ENCODE measurements around the gene OLIG2.

OLIG2 gene

DNA sequence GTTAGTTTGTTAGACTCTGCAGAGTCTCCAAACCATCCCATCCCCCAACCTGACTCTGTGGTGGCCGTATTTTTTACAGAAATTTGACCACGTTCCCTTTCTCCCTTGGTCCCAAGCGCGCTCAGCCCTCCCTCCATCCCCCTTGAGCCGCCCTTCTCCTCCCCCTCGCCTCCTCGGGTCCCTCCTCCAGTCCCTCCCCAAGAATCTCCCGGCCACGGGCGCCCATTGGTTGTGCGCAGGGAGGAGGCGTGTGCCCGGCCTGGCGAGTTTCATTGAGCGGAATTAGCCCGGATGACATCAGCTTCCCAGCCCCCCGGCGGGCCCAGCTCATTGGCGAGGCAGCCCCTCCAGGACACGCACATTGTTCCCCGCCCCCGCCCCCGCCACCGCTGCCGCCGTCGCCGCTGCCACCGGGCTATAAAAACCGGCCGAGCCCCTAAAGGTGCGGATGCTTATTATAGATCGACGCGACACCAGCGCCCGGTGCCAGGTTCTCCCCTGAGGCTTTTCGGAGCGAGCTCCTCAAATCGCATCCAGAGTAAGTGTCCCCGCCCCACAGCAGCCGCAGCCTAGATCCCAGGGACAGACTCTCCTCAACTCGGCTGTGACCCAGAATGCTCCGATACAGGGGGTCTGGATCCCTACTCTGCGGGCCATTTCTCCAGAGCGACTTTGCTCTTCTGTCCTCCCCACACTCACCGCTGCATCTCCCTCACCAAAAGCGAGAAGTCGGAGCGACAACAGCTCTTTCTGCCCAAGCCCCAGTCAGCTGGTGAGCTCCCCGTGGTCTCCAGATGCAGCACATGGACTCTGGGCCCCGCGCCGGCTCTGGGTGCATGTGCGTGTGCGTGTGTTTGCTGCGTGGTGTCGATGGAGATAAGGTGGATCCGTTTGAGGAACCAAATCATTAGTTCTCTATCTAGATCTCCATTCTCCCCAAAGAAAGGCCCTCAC, at the start of gene OLIG2:
Gene OLIG2 (plus strand): TSS at position 447 of the 954 bp plus-strand sequence. CDS start 928 bp downstream, outside the sequence.
- ATAC-seq (no peak), DNase-seq (peak; percentile 23)

DNA sequence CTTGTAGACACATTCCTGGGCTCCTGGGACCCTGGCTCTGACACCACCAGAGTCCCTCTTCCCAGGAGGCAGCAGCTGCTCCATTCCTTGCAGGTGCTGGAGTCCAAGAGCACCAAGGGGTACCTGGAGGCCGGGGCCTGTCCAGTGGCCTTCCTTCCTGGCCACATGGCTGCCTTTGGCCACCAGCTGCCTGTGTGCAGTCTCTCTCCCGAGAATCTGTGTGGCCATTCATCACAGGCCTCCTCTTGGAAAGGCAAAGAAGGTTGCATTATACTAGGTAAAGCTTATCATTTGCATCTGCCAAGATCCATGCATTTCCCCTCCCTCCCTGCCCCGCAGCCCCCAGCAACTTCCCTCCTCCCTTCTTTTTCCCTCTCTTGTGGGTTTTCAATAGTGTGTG, 48.9 kb upstream of the OLIG2 start:
- DNase-seq (no peak), ATAC-seq (no peak)

DNA sequence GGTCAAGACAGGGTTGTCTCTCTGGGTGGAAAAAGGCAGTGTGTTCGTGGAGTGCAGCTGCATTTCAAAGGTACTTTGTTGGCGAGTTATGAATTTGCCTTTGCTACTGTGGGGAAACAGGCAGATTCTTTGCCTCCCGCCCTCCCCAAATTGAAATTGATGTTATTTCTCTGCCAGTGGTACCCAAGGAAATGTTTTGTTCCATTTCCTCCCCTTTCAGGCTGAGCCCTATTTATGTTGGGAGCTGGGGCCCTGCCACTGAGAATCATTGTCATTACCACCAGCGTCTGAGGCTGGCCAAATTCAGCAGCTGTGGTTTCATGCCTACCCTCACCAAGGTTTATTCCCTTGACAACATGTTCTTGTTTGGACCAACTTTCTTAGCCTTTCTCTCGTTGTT, 48.5 kb upstream of the OLIG2 start:
- DNase-seq: no peak
- no peak for ATAC-seq

DNA sequence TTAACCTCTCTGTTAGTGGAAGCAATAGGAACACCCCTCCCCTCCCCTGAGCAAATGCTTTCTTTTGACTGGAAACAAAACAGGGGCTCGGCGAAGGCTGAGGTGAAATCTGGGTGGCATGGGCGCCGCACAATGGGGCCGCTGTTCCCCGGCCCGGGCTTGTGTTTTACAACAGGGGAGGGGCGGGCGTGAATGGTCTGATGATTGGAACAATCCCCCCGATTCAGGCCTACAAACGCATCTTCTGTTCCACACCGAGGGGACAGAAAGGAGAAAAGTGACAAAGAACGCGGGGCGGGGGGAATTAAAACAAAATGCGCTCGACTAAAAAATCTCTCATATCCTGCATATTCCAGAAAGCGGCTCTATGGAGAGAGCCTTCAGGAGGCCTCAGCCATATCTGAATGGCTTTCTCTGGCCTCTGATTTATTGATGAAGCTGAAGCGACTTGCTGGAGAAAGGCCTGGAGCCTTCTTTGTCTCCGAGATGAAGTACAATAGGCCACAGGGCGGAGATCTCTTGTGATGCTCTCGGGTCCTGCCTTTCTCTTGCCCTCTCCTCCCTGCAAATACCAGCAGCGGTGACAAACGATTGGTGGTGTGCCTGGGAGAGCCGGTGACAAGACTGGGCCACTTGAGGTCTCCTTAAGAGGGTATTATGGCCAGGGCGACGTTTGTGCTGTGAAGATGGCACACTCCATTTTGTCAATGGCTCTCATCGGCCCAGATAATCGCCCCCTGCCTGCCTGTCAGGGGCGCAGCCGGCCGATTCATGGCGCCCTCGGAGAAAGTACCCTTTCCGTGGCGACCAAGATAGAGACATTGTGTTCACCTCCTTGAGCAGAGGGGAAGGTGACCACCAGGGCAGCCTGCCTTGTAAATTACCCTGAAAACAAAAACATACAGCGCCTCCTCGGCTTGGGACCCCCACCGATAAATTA, 47.1 kb upstream of the OLIG2 start:
- ATAC-seq (no peak), DNase-seq (no peak)

- ATAC-seq: no peak
- DNase-seq: no peak
Observed at GRCh38 chr21:32979598-32980268, 46.0 kb upstream of the OLIG2 start.

DNA sequence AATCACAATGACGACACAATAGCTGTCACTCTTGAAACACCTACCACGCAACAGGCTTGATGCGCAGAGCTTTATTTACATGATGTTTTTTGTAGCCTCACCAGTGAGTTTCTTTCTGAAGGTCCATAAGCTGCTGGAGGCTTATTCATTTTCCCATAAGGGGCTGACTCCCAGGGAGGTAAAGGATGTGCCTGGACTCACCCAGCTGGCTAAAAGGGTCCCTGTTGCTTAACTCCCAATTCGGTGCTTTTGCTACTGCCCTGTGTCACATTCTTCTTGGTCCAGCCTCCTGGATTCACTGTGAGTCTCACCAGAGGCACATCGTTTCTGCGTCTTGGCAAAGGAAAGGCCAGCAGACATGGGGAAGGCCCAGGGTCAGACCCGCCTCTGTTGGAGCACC, 44.6 kb upstream of the OLIG2 start:
- DNase-seq: no peak
- no peak for ATAC-seq

DNA sequence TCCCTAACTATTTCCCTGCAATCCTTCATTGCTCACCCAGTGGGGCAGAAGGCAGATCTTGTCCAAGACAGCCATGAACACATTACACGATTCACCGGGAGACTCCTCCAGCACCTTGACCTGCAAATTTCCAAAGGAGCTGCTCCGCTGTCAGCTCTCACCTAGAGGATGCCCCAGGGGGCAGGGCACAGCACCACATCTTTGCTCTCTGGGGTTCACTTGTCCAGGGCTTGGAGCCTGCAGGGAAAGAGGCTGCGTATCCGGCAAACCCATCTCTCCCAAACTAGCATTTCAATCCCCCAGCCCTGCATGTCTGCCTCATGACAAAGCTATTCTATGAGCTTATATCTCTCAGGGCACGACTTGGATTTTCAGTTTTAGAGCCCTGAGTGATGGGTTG, 35.1 kb upstream of the OLIG2 start:
- ATAC-seq (no peak), DNase-seq (no peak)

GRCh38 chr21:32991361-32991760, 34.4 kb upstream of the OLIG2 start:
- no peak for ATAC-seq
- DNase-seq: no peak

- DNase-seq (no peak), ATAC-seq (no peak)
Observed at GRCh38 chr21:32993894-32994293, 31.8 kb upstream of the OLIG2 start.

DNA sequence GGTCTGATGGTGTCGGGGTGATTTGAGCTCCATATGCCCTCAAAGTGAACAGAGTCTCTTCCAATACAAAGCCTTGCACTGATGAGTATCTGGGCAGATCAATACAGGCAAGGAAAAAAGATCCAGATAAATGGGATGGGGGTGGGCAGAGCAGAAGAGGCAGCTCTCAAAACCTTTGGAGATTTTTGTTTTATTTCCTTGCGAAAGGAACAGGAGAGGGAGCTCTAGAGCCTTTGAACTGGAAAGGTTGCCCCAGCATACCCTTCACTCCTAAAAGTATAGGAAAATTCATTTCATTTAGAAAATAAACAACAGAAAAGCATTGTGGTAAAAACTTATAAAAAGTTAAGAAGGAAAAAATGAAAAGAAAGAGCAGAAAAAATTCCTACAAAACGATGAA, 31.4 kb upstream of the OLIG2 start:
- no peak for DNase-seq
- ATAC-seq: no peak

- no peak for DNase-seq
- ATAC-seq: no peak
Observed at GRCh38 chr21:33007747-33008146, 18.0 kb upstream of the OLIG2 start.

DNA sequence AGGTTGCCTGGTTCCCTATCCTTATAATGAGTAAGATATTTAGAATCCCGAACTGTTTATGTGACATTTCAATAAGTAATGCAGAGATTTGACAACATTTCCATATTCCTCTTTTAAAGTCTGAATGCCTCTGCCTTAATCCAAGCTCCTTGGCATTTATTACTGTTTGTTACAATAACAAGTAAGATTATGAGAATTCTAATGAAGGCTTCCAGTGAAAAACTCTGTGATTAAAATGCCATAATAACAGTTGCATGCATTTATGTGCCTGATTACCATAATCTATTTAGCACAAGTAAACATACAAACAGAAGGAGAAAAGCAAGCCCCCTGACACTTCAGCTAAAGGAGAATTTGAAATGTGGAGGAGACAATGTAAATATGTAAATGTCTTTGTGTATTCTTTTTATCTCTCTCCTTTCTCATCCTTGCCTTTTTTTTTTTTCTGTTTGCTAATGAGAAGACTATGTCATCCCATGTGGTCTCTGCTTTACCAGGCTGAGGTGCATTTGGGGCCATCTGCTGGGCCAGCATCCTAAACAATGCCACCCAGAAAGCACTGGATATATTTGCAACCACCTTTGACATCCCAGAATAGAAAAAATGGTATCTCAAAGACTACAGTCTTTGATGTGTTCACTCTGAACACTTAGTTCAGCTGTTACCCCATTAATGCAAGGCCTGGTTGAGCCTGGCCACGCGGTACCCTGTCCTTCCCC, 17.2 kb upstream of the OLIG2 start:
- DNase-seq (no peak), ATAC-seq (no peak)

DNA sequence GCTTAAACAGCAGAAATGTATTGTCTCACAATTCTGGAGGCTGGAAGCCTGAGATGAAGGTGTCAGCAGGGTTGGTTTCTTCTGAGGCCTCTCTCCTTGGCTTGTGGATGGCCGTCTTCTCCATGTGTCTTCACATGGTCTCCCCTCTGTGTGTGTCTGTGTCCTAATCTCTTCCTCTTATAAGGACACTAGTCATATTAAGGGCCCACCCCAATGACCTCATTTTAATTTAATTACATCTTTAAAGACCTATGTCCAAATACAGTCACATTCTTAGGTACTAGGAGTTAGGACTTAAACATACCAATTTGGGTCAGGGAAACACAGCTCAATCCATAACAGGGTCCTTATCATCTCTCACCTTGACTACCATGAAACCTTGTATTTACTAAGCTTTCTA, 14.8 kb upstream of the OLIG2 start:
- no peak for DNase-seq
- no peak for ATAC-seq

- ATAC-seq: no peak
- DNase-seq: no peak
Observed at GRCh38 chr21:33011462-33011861, 14.3 kb upstream of the OLIG2 start.

DNA sequence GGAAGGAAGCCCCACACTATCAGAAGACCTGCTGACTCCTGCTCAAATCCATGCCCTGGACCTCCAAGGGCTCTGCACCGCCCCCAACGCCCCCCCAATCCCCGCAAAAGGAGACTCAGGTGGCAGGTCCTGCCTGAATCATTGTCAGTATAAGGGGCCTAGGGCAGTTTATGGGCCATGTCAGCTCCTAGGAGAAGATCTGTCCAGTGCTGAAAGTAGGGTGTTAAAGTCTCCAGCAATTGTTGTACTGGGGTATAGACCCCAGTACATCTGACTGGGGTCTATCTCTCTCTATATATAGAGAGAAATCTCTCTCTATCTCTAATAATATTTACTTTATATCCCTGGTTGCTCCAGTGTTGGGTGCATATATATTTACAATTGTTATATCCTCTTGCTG, 12.1 kb upstream of the OLIG2 start:
- ATAC-seq (no peak), DNase-seq (no peak)

GRCh38 chr21:33014331-33014730, 11.4 kb upstream of the OLIG2 start:
- no peak for ATAC-seq
- no peak for DNase-seq

- ATAC-seq (no peak), DNase-seq (no peak)
Observed at GRCh38 chr21:33015096-33015495, 10.6 kb upstream of the OLIG2 start.

DNA sequence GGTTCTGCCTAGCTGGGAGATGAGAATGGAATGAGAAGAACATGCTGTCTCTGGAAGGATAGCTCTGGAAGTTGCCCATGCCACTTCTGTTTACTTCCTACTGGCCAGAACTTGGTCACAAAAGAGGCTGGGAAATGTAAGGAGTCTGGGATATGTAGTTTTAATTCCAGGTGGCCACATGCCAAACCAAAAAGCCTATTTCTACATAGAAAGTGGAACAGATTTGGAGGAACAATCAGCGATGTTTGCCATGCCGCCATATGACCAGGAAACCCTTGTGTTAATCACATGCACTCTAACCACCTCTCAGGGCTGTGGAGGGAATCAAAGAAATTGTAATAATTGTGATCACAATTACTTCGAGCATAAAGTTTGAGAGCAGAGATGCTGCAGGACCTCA, 10.0 kb upstream of the OLIG2 start:
- DNase-seq: no peak
- no peak for ATAC-seq

GRCh38 chr21:33018707-33019465, 6.8 kb upstream of the OLIG2 start:
- ATAC-seq (no peak), DNase-seq (no peak)

GRCh38 chr21:33019516-33019884, 6.2 kb upstream of the OLIG2 start:
- ATAC-seq: no peak

More at GRCh38 chr21:33019516-33019884, 6.2 kb upstream of the OLIG2 start:
- DNase-seq: no peak
